K562 (cell line): Measurements from ENCODE around the gene AHCYL2.

Experiments
- CREM ChIP-seq: IDR thresholded peaks from 2 replicates; pipeline ENCODE4 v1.6.1; 2014; ENCODE audit warnings: antibody characterized with exemption, low read depth
- CTCF ChIP-seq, 3 experiments: IDR thresholded peaks in 2 of 3; conservative IDR thresholded peaks in 1 of 3; 2 replicates each; pipeline ENCODE4 v1.5.1; 2011 to 2012; ENCODE audit warnings: low read length in 3 of 3, mild to moderate bottlenecking in 3 of 3, control low read depth in 2 of 3, improper control_type of control experiment in 1 of 3, inconsistent platforms in 1 of 3, low read depth in 1 of 3, mixed read lengths in 1 of 3, moderate library complexity in 1 of 3; ENCODE audit not compliant: insufficient read depth in 2 of 3
- CUX1 ChIP-seq: fragments of 200-800 bp; sonication (Bioruptor generic); IDR thresholded peaks from 2 replicates; pipeline ENCODE4 v1.6.1; 2016; ENCODE audit warnings: missing genetic modification characterization, missing compliant biosample characterization
- EZH2 ChIP-seq: IDR thresholded peaks from 2 replicates; pipeline ENCODE4 v1.6.1; 2012; ENCODE audit warnings: low read depth, mild to moderate bottlenecking, inconsistent platforms, low read length, borderline replicate concordance
- MTA1 ChIP-seq: fragments of 450-650 bp; IDR thresholded peaks from 2 replicates; pipeline ENCODE4 v1.6.1; 2017; ENCODE audit warnings: borderline replicate concordance
- PREB ChIP-seq: sonication (generic); formaldehyde crosslinking; IDR thresholded peaks from 2 replicates; pipeline ENCODE4 v1.8.1; 2023; ENCODE audit warnings: mild to moderate bottlenecking, missing genetic modification reagents
- XRCC5 ChIP-seq: fragments of 200-400 bp; formaldehyde crosslinking; IDR thresholded peaks from 2 replicates; pipeline ENCODE4 v1.6.1; 2017; ENCODE audit warnings: low read depth, mild to moderate bottlenecking, low read length
- ZNF24 ChIP-seq: fragments of 450-650 bp; IDR thresholded peaks from 2 replicates; pipeline ENCODE4 v1.6.1; 2016

GRCh38 chr7:129277629-129278028, 52.8 kb downstream of the AHCYL2 start:
- TF ChIP-seq XRCC5 (no peak), CTCF (IDR thresholded peaks at IDR 0.05 in 2 of 3, conservative IDR thresholded peaks at IDR 0.05 in 1 of 3; ENCODE audit: insufficient read depth in 2 of 3, low read depth in 1 of 3, low read length in 3 of 3) (no peak), CREM (no peak), CUX1 (CRISPR knock-in tag) (no peak), MTA1 (no peak), ZNF24 (no peak), EZH2 (no peak), PREB (CRISPR knock-in tag) (no peak)
